H9 (cell line): ENCODE measurements around the gene BRMS1. TPM values are rescaled to one million over a fixed set of nuclear protein-coding genes. Genes with fewer than 3 reads are reported as not detected.

ENCODE experiments used
- DNase-seq: peaks from one replicate; pipeline ENCODE4 v3.0.0-alpha.2; 2017
- H2AFZ ChIP-seq: one replicate; pipeline ENCODE4 v1.6.1; 2013; ENCODE audit warnings: mild to moderate bottlenecking, low read length, control low read depth, moderate library complexity
- H2AK5ac ChIP-seq: 2 replicates; pipeline ENCODE4 v1.6.1; 2013; ENCODE audit warnings: low read length, control low read depth, mixed read lengths; ENCODE audit not compliant: insufficient read length
- H2BK120ac ChIP-seq: one replicate; pipeline ENCODE4 v1.6.1; 2013; ENCODE audit warnings: low read depth, mild to moderate bottlenecking, low read length, control low read depth, inconsistent platforms; ENCODE audit not compliant: poor library complexity, severe bottlenecking
- H2BK12ac ChIP-seq: 2 replicates; pipeline ENCODE4 v1.6.1; 2013; ENCODE audit warnings: low read length, control low read depth, mixed read lengths, low read depth; ENCODE audit not compliant: insufficient read length
- H2BK15ac ChIP-seq: 2 replicates; pipeline ENCODE4 v1.6.1; 2013; ENCODE audit warnings: low read depth, low read length, control low read depth
- H2BK20ac ChIP-seq: one replicate; pipeline ENCODE4 v1.6.1; 2013; ENCODE audit warnings: low read depth, mild to moderate bottlenecking, low read length, control low read depth, inconsistent platforms; ENCODE audit not compliant: poor library complexity, severe bottlenecking
- H2BK5ac ChIP-seq: 2 replicates; pipeline ENCODE4 v1.6.1; 2013; ENCODE audit warnings: low read length, control low read depth, mixed read lengths; ENCODE audit not compliant: insufficient read length
- H3K14ac ChIP-seq: 2 replicates; pipeline ENCODE4 v1.6.1; 2013; ENCODE audit warnings: low read length, control low read depth; ENCODE audit not compliant: insufficient read depth
- H3K18ac ChIP-seq: 2 replicates; pipeline ENCODE4 v1.6.1; 2013; ENCODE audit warnings: low read depth, mild to moderate bottlenecking, mixed read lengths, low read length, control low read depth; ENCODE audit not compliant: insufficient read length
- H3K23ac ChIP-seq: 2 replicates; pipeline ENCODE4 v1.6.1; 2013; ENCODE audit warnings: low read length, control low read depth, mixed read lengths, low read depth; ENCODE audit not compliant: insufficient read length
- H3K23me2 ChIP-seq: 2 replicates; pipeline ENCODE4 v1.6.1; 2013; ENCODE audit warnings: low read depth, mild to moderate bottlenecking, mixed read lengths, low read length, control low read depth; ENCODE audit not compliant: insufficient read length, poor library complexity, severe bottlenecking
- H3K27ac ChIP-seq: 2 replicates; pipeline ENCODE4 v1.5.1; 2013; ENCODE audit warnings: low read length, control low read depth, mixed read lengths, low read depth; ENCODE audit not compliant: insufficient read length
- H3K27me3 ChIP-seq: 2 replicates; pipeline ENCODE4 v1.6.1; 2013; ENCODE audit warnings: low read length, control low read depth, inconsistent platforms; ENCODE audit not compliant: insufficient read depth
- H3K4ac ChIP-seq: 2 replicates; pipeline ENCODE4 v1.6.1; 2013; ENCODE audit warnings: low read depth, mild to moderate bottlenecking, control low read depth, inconsistent platforms, low read length, moderate library complexity
- H3K4me1 ChIP-seq: 2 replicates; pipeline ENCODE4 v1.6.1; 2013; ENCODE audit warnings: low read length, control low read depth, inconsistent platforms; ENCODE audit not compliant: insufficient read depth
- H3K4me2 ChIP-seq: 2 replicates; pipeline ENCODE4 v1.6.1; 2013; ENCODE audit warnings: low read length, control low read depth, mixed read lengths; ENCODE audit not compliant: insufficient read length, insufficient read depth
- H3K56ac ChIP-seq: 2 replicates; pipeline ENCODE4 v1.6.1; 2013; ENCODE audit warnings: low read depth, mild to moderate bottlenecking, mixed read lengths, low read length, control low read depth; ENCODE audit not compliant: insufficient read length
- H3K79me1 ChIP-seq: 2 replicates; pipeline ENCODE4 v1.6.1; 2013; ENCODE audit warnings: low read depth, mild to moderate bottlenecking, moderate library complexity, low read length, control low read depth, inconsistent platforms; ENCODE audit not compliant: insufficient read depth, poor library complexity, severe bottlenecking
- H3K79me2 ChIP-seq: 2 replicates; pipeline ENCODE4 v1.6.1; 2013; ENCODE audit warnings: low read length, control low read depth, inconsistent platforms; ENCODE audit not compliant: insufficient read depth
- H3K9ac ChIP-seq: 2 replicates; pipeline ENCODE4 v1.6.1; 2013; ENCODE audit warnings: low read length, control low read depth, mixed read lengths; ENCODE audit not compliant: insufficient read length; ENCODE audit errors: extremely low read depth
- H3K9me3 ChIP-seq: one replicate; pipeline ENCODE4 v1.6.1; 2013; ENCODE audit warnings: low read depth, low read length, inconsistent platforms; ENCODE audit not compliant: control insufficient read depth
- H3T11ph ChIP-seq: one replicate; pipeline ENCODE4 v1.6.1; 2013; ENCODE audit warnings: mild to moderate bottlenecking, low read length, control low read depth, inconsistent platforms
- H4K20me1 ChIP-seq: one replicate; pipeline ENCODE4 v1.6.1; 2013; ENCODE audit not compliant: control insufficient read depth, insufficient read length, insufficient read depth
- H4K5ac ChIP-seq: 2 replicates; pipeline ENCODE4 v1.6.1; 2013; ENCODE audit warnings: low read depth, mild to moderate bottlenecking, mixed read lengths, low read length, control low read depth; ENCODE audit not compliant: insufficient read length
- H4K8ac ChIP-seq: replicated peaks from 2 replicates; pipeline ENCODE4 v1.6.1; 2013; ENCODE audit warnings: low read length, control low read depth, mixed read lengths, low read depth; ENCODE audit not compliant: insufficient read length
- H4K91ac ChIP-seq: 2 replicates; pipeline ENCODE4 v1.6.1; 2013; ENCODE audit warnings: low read depth, mild to moderate bottlenecking, moderate library complexity, mixed read lengths, low read length, control low read depth; ENCODE audit not compliant: insufficient read length
- H3K27ac Mint-ChIP-seq, 3 experiments: 2 replicates in 2 of 3; 3 replicates in 1 of 3; pipeline ENCODE4 v1.8.0; 2020 to 2021; ENCODE audit warnings: mixed read lengths in 3 of 3, mild to moderate bottlenecking in 1 of 3, moderate library complexity in 1 of 3
- H3K27me3 Mint-ChIP-seq: 2 replicates; pipeline ENCODE4 v1.8.0; 2021; ENCODE audit warnings: low read depth, mild to moderate bottlenecking, moderate library complexity, mixed read lengths
- H3K36me3 Mint-ChIP-seq, 3 experiments: 2 replicates in 2 of 3; 3 replicates in 1 of 3; pipeline ENCODE4 v1.8.0; 2020 to 2021; ENCODE audit warnings: low read depth in 3 of 3, mixed read lengths in 3 of 3; ENCODE audit not compliant: insufficient read depth in 1 of 3
- H3K4me1 Mint-ChIP-seq, 2 experiments: 2 replicates each; pipeline ENCODE4 v1.8.0; 2020; ENCODE audit warnings: mixed read lengths in 2 of 2
- H3K4me3 Mint-ChIP-seq, 2 experiments: 2 replicates in 1 of 2; 3 replicates in 1 of 2; pipeline ENCODE4 v1.8.0; 2020 to 2021; ENCODE audit warnings: mild to moderate bottlenecking in 2 of 2, mixed read lengths in 2 of 2, moderate library complexity in 1 of 2
- H3K9me3 Mint-ChIP-seq, 2 experiments: 2 replicates in 1 of 2; 3 replicates in 1 of 2; pipeline ENCODE4 v1.8.0; 2020; ENCODE audit warnings: mild to moderate bottlenecking in 2 of 2, mixed read lengths in 2 of 2, moderate library complexity in 1 of 2
- WGBS: extraction: QIAGEN DNeasy Blood & Tissue Kit; methylation state at CpG from one replicate; pipeline ENCODE4 v1.1.7; 2013; ENCODE audit warnings: missing lambda C conversion rate, low lambda C conversion rate, mixed read lengths; ENCODE audit not compliant: insufficient read length; ENCODE audit errors: extremely low coverage; 5-methylcytosine and 5-hydroxymethylcytosine counted together
- total RNA-seq: library from RNA; stranded (reverse); gene quantifications from 2 replicates; pipeline ENCODE4 v1.2.1, GENCODE V29; 2021
- TF ChIP-seq, protein P1 (sequence below): fragments of 200-600 bp; sonication (generic); conservative IDR thresholded peaks from 3 replicates; pipeline ENCODE4 v1.8.0; 2021; ENCODE audit warnings: antibody characterized with exemption, mild to moderate bottlenecking

Gene BRMS1
- total RNA-seq, 1 experiment from 2014 or later = 50.1 TPM

DNA sequence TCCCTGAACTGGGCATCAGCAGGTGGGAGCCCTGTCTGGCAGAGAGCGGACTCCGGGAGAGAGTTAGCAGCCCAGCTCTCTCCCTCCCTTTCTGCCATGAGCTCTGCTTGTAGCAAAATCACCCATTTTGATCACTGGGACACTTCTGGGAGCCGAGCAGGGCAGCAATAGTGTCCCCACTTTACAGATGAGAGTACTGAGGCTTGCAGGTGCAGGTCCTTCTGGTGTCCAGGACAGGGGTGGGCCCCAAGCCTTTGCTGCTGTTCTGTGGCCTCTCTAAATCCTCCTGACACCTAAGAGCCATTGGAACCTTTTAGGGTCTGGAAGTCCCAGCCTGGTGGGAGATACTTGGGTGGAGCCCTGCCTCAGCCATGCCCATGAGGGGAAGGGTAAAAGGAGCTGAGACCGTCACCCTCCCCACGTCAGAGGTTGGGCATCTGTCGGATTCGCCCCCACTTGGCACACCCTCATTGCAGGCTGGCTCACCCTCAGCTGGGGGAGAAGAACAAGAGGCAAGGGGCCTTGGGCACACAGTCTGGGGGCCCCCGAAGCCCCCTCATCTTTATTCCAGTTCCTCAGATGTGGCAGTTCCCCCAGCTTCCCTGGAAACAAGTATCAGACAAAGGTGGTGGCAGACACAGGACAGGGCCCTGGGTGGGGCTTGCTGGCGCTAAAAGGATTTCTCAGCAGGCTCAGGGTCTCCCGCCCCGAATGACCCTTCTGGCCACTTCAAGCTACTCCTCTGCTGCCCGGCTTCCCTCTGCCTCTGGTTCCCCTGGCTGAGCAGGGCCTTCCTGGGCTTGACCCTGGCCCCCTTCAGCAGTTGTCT is 13.1 kb downstream of the BRMS1 start:
- TF ChIP-seq, protein P1, sequence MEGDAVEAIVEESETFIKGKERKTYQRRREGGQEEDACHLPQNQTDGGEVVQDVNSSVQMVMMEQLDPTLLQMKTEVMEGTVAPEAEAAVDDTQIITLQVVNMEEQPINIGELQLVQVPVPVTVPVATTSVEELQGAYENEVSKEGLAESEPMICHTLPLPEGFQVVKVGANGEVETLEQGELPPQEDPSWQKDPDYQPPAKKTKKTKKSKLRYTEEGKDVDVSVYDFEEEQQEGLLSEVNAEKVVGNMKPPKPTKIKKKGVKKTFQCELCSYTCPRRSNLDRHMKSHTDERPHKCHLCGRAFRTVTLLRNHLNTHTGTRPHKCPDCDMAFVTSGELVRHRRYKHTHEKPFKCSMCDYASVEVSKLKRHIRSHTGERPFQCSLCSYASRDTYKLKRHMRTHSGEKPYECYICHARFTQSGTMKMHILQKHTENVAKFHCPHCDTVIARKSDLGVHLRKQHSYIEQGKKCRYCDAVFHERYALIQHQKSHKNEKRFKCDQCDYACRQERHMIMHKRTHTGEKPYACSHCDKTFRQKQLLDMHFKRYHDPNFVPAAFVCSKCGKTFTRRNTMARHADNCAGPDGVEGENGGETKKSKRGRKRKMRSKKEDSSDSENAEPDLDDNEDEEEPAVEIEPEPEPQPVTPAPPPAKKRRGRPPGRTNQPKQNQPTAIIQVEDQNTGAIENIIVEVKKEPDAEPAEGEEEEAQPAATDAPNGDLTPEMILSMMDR = no peak
- Mint-ChIP-seq H3K27ac (no peak overlapping the region), H3K27me3 (peaks cover 14% of the 10 kb centered on the region), H3K4me3 (no peak overlapping the region), H3K4me1 (peaks cover 16 to 22% of the 10 kb centered on the region in 2 experiments), H3K36me3 (peaks cover 0 to 5% (median 0%) of the 10 kb centered on the region in 3 experiments; a peak in 3 of 7 replicates), H3K9me3 (no peaks in the 10 kb centered on the region)
- Histone ChIP-seq H3K23me2 (no peaks in the 10 kb centered on the region), H2AK5ac (no peak overlapping the region), H3K9me3 (no peaks in the 10 kb centered on the region), H3K14ac (no peak overlapping the region), H3T11ph (no peak overlapping the region), H4K20me1 (no peaks in the 10 kb centered on the region), H2BK120ac (no peak overlapping the region), H3K79me1 (no peaks in the 10 kb centered on the region), H3K27me3 (no peaks in the 10 kb centered on the region; the same call in 1 of the 2 replicates), H2BK5ac (no peak overlapping the region), H3K9ac (no peak overlapping the region), H3K56ac (no peak overlapping the region), H3K79me2 (no peaks in the 10 kb centered on the region), H3K4me1 (0 out of 2 replicates have a peak, but pooled peaks cover 3% of the 10 kb centered on the region), H2BK15ac (no peak overlapping the region), H2BK12ac (no peak overlapping the region), H3K4ac (no peak overlapping the region), H4K5ac (no peak overlapping the region), H3K27ac (no peak overlapping the region), H3K23ac (no peak overlapping the region), H4K8ac (no peak overlapping the region), H3K18ac (no peak overlapping the region), H2BK20ac (no peak overlapping the region), H2AFZ (no peak overlapping the region), H3K4me2 (no peak overlapping the region), H4K91ac (no peak overlapping the region)
- no CpG with 5 or more reads among the region's 12 CpGs for WGBS
- no peak for DNase-seq
